Thyroid gland (tissue), 4 donors: ENCODE results near the gene MARK3. TPM values are rescaled to one million over a fixed set of nuclear protein-coding genes. Genes with fewer than 3 reads are reported as not detected.

ENCODE experiments used
- DNase-seq, 2 donors: peaks; one replicate each; pipeline ENCODE4 v3.0.0-alpha.2; 2019
- H3K27ac ChIP-seq, 3 donors: fragments of 200-600 bp; sonication (generic); 1 replicate in 2 of 3; 2 replicates in 1 of 3; pipeline ENCODE4 v1.5.1; 2016 to 2019; ENCODE audit warnings: mild to moderate bottlenecking in 1 of 3, moderate library complexity in 1 of 3
- H3K27me3 ChIP-seq: fragments of 200-600 bp; sonication (generic); one replicate; pipeline ENCODE4 v1.5.1; 2019
- H3K36me3 ChIP-seq, 2 donors: fragments of 200-600 bp; sonication (generic); one replicate each; pipeline ENCODE4 v1.5.1; 2016 to 2019
- H3K4me1 ChIP-seq, 2 donors: fragments of 200-600 bp; sonication (generic); one replicate each; pipeline ENCODE4 v1.5.1; 2017 to 2019
- H3K4me3 ChIP-seq, 3 donors: fragments of 200-600 bp; sonication (generic); replicated peaks in 1 of 3; 1 replicate in 2 of 3; 2 replicates in 1 of 3; pipeline ENCODE4 v1.5.1; 2016; ENCODE audit warnings: mild to moderate bottlenecking in 1 of 3
- H3K9me3 ChIP-seq: fragments of 200-600 bp; sonication (generic); one replicate; pipeline ENCODE4 v1.5.1; 2017
- CTCF ChIP-seq, 6 experiments: fragments of 200-600 bp in 3 of 6; fragments of 450-650 bp in 3 of 6; sonication (generic) in 3 of 6; IDR thresholded peaks; one replicate each; pipeline ENCODE4 v1.5.1; 2016 to 2019; ENCODE audit warnings: antibody characterized with exemption in 6 of 6, mild to moderate bottlenecking in 2 of 6, inconsistent platforms in 1 of 6, moderate library complexity in 1 of 6
- POLR2A ChIP-seq, 2 donors: fragments of 450-650 bp; IDR thresholded peaks; one replicate each; pipeline ENCODE4 v1.6.1; 2017; ENCODE audit warnings: antibody characterized with exemption in 2 of 2, mild to moderate bottlenecking in 2 of 2, moderate library complexity in 1 of 2
- WGBS, 2 donors: methylation state at CpG; one replicate each; pipeline ENCODE4 v1.1.5; 2017; 5-methylcytosine and 5-hydroxymethylcytosine counted together
- intact Hi-C: fragments of 100-400 bp; cut with DNase I; formaldehyde crosslinking; loops from one replicate; pipeline ENCODE4 v1.15.1; 2023
- total RNA-seq, 4 donors: library from RNA; depleted of rRNA; stranded (reverse); fragments of >200 nt; gene quantifications; one replicate each; pipeline ENCODE4 v1.2.3, GENCODE V29; 2016

MARK3 gene
- total RNA-seq, 4 donors from 2014 or later: 105 to 164 (median 114) TPM

- TF ChIP-seq POLR2A (IDR thresholded peaks at IDR 0.05) (no peak), CTCF (IDR thresholded peaks at IDR 0.05) (no peak)
- no peak overlapping the region for H3K4me3 ChIP-seq
- DNase-seq: no peak
- H3K4me1 ChIP-seq: peaks cover 8 to 11% of the 10 kb centered on the region in 2 donors
- intact Hi-C loops: no loop called here
- no peaks in the 10 kb centered on the region for H3K9me3 ChIP-seq
- H3K27ac ChIP-seq: no peak overlapping the region
- H3K27me3 ChIP-seq: no peaks in the 10 kb centered on the region
- peaks cover 92 to 94% of the 10 kb centered on the region in 2 donors for H3K36me3 ChIP-seq
- WGBS, 2 donors: 94% methylated on average over 6 of the region's 6 CpGs
Observed at GRCh38 chr14:103340480-103341212, 44.6 kb upstream of the MARK3 start.

GRCh38 chr14:103341250-103342129, 43.7 kb upstream of the MARK3 start:
- Histone ChIP-seq H3K9me3 (no peaks in the 10 kb centered on the region), H3K27ac (no peak overlapping the region), H3K36me3 (peaks cover 84 to 85% of the 10 kb centered on the region in 2 donors), H3K4me3 (no peak overlapping the region), H3K27me3 (no peaks in the 10 kb centered on the region), H3K4me1 (peaks cover 0 to 3% of the 10 kb centered on the region in 2 donors)
- no peak for TF ChIP-seq CTCF (IDR thresholded peaks at IDR 0.05)
- TF ChIP-seq POLR2A (IDR thresholded peaks at IDR 0.05): no peak
- WGBS, 2 donors: 79 to 90% methylated on average over 5 of the region's 5 CpGs
- no peak for DNase-seq
- intact Hi-C loops: no loop called here

DNA sequence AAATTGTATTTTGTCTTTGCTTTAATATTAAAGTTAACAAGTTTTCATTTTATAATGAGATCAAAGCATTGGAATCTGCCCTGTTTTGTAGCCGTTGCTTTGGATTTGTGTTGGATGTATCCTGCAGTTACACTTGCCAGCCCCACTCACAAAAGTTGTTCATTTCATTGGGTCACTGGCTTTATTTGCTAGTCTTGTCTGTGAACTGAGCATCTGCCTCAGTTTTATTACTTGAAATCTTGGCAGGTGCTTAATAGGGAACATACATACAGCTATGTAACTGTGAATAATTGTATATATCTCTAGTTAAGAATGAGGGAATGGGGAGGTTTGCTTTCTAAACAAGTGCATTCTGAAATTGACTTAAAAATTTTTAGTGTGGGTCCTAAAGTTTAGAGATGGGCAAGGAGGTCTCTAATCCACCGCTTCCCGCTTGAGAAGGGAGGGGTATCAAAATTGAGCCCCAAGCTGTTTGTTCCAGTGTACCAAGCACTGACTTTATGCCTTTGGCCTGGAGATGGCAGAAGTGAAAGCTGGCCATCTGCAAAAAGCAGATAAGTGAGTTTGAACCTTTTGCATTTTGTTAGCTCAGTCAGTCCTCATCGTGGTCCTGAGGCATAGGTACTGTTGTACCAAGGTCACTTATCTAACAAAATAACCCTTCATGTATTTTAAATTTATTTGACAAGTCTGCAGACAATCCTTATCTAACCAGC, 41.9 kb upstream of the MARK3 start:
- Histone ChIP-seq H3K27me3 (no peaks in the 10 kb centered on the region), H3K36me3 (peaks cover 66 to 67% of the 10 kb centered on the region in 2 donors), H3K4me1 (no peaks in the 10 kb centered on the region), H3K27ac (no peak overlapping the region), H3K9me3 (no peaks in the 10 kb centered on the region), H3K4me3 (no peak overlapping the region)
- DNase-seq: no peak
- 87 to 93% methylated on average over 4 of the region's 4 CpGs for WGBS, 2 donors
- TF ChIP-seq CTCF (IDR thresholded peaks at IDR 0.05) (no peak), POLR2A (IDR thresholded peaks at IDR 0.05) (no peak)
- intact Hi-C loops: no loop called here

DNA sequence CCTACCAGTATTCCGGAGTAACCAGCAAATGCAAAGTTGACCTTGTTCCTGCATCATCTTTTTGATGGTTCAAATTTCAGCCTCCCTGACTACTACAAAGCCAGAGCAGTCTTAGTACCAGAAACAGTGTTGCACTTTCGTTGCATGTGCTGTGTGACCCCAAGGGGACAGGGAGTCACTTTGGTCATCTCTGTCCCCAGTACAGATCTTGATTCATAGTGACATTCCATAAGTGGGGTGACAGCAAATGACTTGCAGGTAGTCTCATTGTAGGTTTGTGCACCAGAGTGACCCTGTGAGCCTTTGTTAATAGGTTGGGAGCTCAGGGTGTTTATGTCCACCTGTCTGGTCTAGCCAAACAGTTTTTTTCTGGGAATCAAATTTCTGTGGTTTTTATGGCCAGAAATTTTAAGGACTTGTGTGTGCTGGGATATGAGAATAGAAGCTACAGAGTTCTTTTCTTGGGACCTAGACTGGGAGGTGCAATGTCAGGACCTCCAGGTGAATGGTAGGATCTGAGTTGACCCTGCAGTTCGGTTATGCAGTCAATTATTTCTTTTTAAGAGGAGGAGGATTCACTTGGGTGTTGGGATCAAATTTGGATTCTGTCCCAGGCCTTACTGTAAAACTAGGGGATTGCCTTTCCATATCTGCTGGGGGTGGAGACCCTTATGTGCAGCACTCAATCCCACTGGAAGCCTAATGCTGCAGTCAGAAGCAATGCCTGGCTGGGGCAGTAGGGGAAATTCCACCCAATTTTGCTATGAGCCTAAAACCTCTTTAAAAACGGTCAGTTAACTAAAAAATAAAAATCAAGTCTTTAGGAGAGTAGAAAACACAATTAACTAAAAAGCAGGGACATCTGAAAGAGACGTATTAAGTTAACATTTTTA, 41.1 kb upstream of the MARK3 start:
- DNase-seq: no peak
- H3K9me3 ChIP-seq: no peaks in the 10 kb centered on the region
- peaks cover 57 to 59% of the 10 kb centered on the region in 2 donors for H3K36me3 ChIP-seq
- no peaks in the 10 kb centered on the region for H3K4me1 ChIP-seq
- intact Hi-C loops: no loop called here
- H3K4me3 ChIP-seq: no peak overlapping the region
- 90 to 93% methylated on average over 5 of the region's 5 CpGs for WGBS, 2 donors
- no peak overlapping the region for H3K27ac ChIP-seq
- TF ChIP-seq POLR2A (IDR thresholded peaks at IDR 0.05): no peak
- no peak for TF ChIP-seq CTCF (IDR thresholded peaks at IDR 0.05)
- no peaks in the 10 kb centered on the region for H3K27me3 ChIP-seq
